Left renal pelvis (tissue), 4 donors: ENCODE results near the gene TMEM179B. TPM values are rescaled to one million over a fixed set of nuclear protein-coding genes. Genes with fewer than 3 reads are reported as not detected.
A peak's percentile ranks its signal among the peaks of the same experiment; 100 is the strongest.
"Not testable (repeated sequence)": the region's sequence is repeated elsewhere in the genome, so short reads cannot be mapped to it uniquely, and the experiment has no call there.

Experiments used
- DNase-seq, 4 donors: peaks; one replicate each; pipeline ENCODE4 v3.0.0-alpha.2; 2013; ENCODE audit warnings: low read depth in 4 of 4, low spot score in 3 of 4
- polyA plus RNA-seq, 4 donors: library from polyadenylated mRNA; unstranded; fragments of 120-200 nt; gene quantifications; one replicate each; pipeline ENCODE4 v1.2.1, GENCODE V29; 2013; ENCODE audit not compliant: insufficient read length in 4 of 4

TMEM179B gene
- polyA plus RNA-seq = 10 to 100 TPM; 38.8 to 68.4 (median 63.9) TPM

GRCh38 chr11:62787005-62787759, at the start of gene TMEM179B:
Gene TMEM179B (plus strand): TSS chr11:62787402. CDS start chr11:62787432, 30 bp downstream.
- DNase-seq = peak; percentile 90 to 98 (median 98)

GRCh38 chr11:62747475-62748160, 39.6 kb upstream of the TMEM179B start:
- no peak for DNase-seq

GRCh38 chr11:62749931-62750330, 37.3 kb upstream of the TMEM179B start:
- DNase-seq = not testable (repeated sequence)

GRCh38 chr11:62752177-62752785, 34.9 kb upstream of the TMEM179B start:
- no peak for DNase-seq

GRCh38 chr11:62752994-62753735, 34.0 kb upstream of the TMEM179B start:
- DNase-seq = no peak

- DNase-seq = peak; percentile 97 to 98 (median 98)
These were observed 33.2 kb upstream of the TMEM179B start, which contains the start of gene ZBTB3 for GRCh38 chr11:62753736-62754603. Gene ZBTB3 (minus strand): TSS chr11:62754160. CDS start chr11:62753664, 496 bp downstream.

- DNase-seq = no peak
These were observed 32.1 kb upstream of the TMEM179B start for GRCh38 chr11:62755086-62755615.

GRCh38 chr11:62757846-62758788, 29.1 kb upstream of the TMEM179B start:
- no peak for DNase-seq

- not testable (repeated sequence) for DNase-seq
These were observed 26.4 kb upstream of the TMEM179B start for GRCh38 chr11:62760867-62761227.

- DNase-seq = no peak
These were observed 16.4 kb upstream of the TMEM179B start for GRCh38 chr11:62770778-62771143.

- DNase-seq = peak; percentile 90 to 95 (median 94)
These were observed 15.8 kb upstream of the TMEM179B start, which contains the start of gene TAF6L for GRCh38 chr11:62771144-62772021. Gene TAF6L (plus strand): TSS chr11:62771396. CDS start chr11:62775784, 4,388 bp downstream.

- DNase-seq = no peak
These were observed 12.8 kb upstream of the TMEM179B start for GRCh38 chr11:62774407-62774806.

GRCh38 chr11:62775646-62776045, 11.6 kb upstream of the TMEM179B start:
- DNase-seq = no peak

- DNase-seq = no peak
These were observed 9.8 kb upstream of the TMEM179B start for GRCh38 chr11:62777389-62777788.

GRCh38 chr11:62778441-62778840, 8.8 kb upstream of the TMEM179B start:
- no peak for DNase-seq

GRCh38 chr11:62782753-62783152, 4.4 kb upstream of the TMEM179B start:
- DNase-seq = no peak

GRCh38 chr11:62786318-62787004, 741 bp upstream of the TMEM179B start:
- peak; percentile 70 to 81 (median 74) for DNase-seq
